ENCODE measurements around the gene KIAA1549. TPM values are rescaled to one million over a fixed set of nuclear protein-coding genes. Genes with fewer than 3 reads are reported as not detected.

KIAA1549 gene
- polyA plus RNA-seq, 1 donor (not counting 4 experiments of a cell fraction or from before 2014, with no cell fraction given) = 1.1 TPM

GRCh38 chr7:138821912-138822311 lies 159.3 kb downstream of the KIAA1549 start:
- Histone ChIP-seq H4K20me1 (ENCODE audit: control insufficient read depth, extremely low read depth, insufficient read depth, low read length) (no peaks in the 10 kb centered on the region), H3K79me2 (ENCODE audit: control insufficient read depth, insufficient read depth, low read length) (no peaks in the 10 kb centered on the region), H3K36me3 (ENCODE audit: control insufficient read depth in 2 of 2, extremely low read depth in 1 of 2, insufficient read depth in 2 of 2, low read length in 2 of 2) (no peaks in the 10 kb centered on the region), H3K9ac (ENCODE audit: control insufficient read depth, extremely low read depth, insufficient read depth, low read length) (no peak overlapping the region), H3K27me3 (ENCODE audit: control insufficient read depth, extremely low read depth, insufficient read depth, low read length) (no peaks in the 10 kb centered on the region), H3K4me2 (ENCODE audit: control insufficient read depth, extremely low read depth, insufficient read depth, low read depth, low read length) (no peak overlapping the region), H3K9me3 (ENCODE audit: control insufficient read depth, low read depth, low read length) (no peaks in the 10 kb centered on the region), H3K4me3 (ENCODE audit: control insufficient read depth in 2 of 3, extremely low read depth in 1 of 3, insufficient read depth in 2 of 3, low read depth in 1 of 3, low read length in 3 of 3) (no peak overlapping the region), H2AFZ (ENCODE audit: control insufficient read depth, low read length) (no peak overlapping the region), H3K27ac (ENCODE audit: control insufficient read depth, insufficient read depth, low read length) (no peak overlapping the region), H3K9me1 (ENCODE audit: control insufficient read depth, extremely low read depth, insufficient read depth, low read length) (no peaks in the 10 kb centered on the region), H3K4me1 (ENCODE audit: control insufficient read depth, extremely low read depth, insufficient read depth, low read length) (no peaks in the 10 kb centered on the region)
- DNase-seq (ENCODE audit: low read depth, low spot score) (no peak), FAIRE-seq (no peak)
- TF ChIP-seq CTCF (optimal IDR thresholded peaks at IDR 0.05 in 1 of 3, IDR thresholded peaks at IDR 0.05 in 1 of 3, conservative IDR thresholded peaks at IDR 0.05 in 1 of 3; ENCODE audit: extremely low read depth in 1 of 3, insufficient read depth in 2 of 3, low read length in 3 of 3) (no peak), EZH2 (IDR thresholded peaks at IDR 0.05; ENCODE audit: low read length) (no peak)
- dilution Hi-C loops (cut with MboI; ENCODE audit: extremely low pct_ligation_motif_present, low sequenced_read_pairs) = no loop called here

- Histone ChIP-seq H3K36me3 (ENCODE audit: control insufficient read depth in 2 of 2, extremely low read depth in 1 of 2, insufficient read depth in 2 of 2, low read length in 2 of 2) (no peaks in the 10 kb centered on the region), H3K4me2 (ENCODE audit: control insufficient read depth, extremely low read depth, insufficient read depth, low read depth, low read length) (no peak overlapping the region), H4K20me1 (ENCODE audit: control insufficient read depth, extremely low read depth, insufficient read depth, low read length) (no peaks in the 10 kb centered on the region), H3K79me2 (ENCODE audit: control insufficient read depth, insufficient read depth, low read length) (no peaks in the 10 kb centered on the region), H3K9ac (ENCODE audit: control insufficient read depth, extremely low read depth, insufficient read depth, low read length) (no peak overlapping the region), H3K9me1 (ENCODE audit: control insufficient read depth, extremely low read depth, insufficient read depth, low read length) (no peaks in the 10 kb centered on the region), H3K27ac (ENCODE audit: control insufficient read depth, insufficient read depth, low read length) (no peak overlapping the region), H3K4me3 (ENCODE audit: control insufficient read depth in 2 of 3, extremely low read depth in 1 of 3, insufficient read depth in 2 of 3, low read depth in 1 of 3, low read length in 3 of 3) (no peak overlapping the region), H3K27me3 (ENCODE audit: control insufficient read depth, extremely low read depth, insufficient read depth, low read length) (no peaks in the 10 kb centered on the region), H3K9me3 (ENCODE audit: control insufficient read depth, low read depth, low read length) (no peaks in the 10 kb centered on the region), H3K4me1 (ENCODE audit: control insufficient read depth, extremely low read depth, insufficient read depth, low read length) (no peaks in the 10 kb centered on the region), H2AFZ (ENCODE audit: control insufficient read depth, low read length) (no peak overlapping the region)
- dilution Hi-C loops (cut with MboI; ENCODE audit: extremely low pct_ligation_motif_present, low sequenced_read_pairs) = no loop called here
- no peak for TF ChIP-seq CTCF (optimal IDR thresholded peaks at IDR 0.05 in 1 of 3, IDR thresholded peaks at IDR 0.05 in 1 of 3, conservative IDR thresholded peaks at IDR 0.05 in 1 of 3; ENCODE audit: extremely low read depth in 1 of 3, insufficient read depth in 2 of 3, low read length in 3 of 3)
- TF ChIP-seq EZH2 (IDR thresholded peaks at IDR 0.05; ENCODE audit: low read length) = no peak
- DNase-seq (ENCODE audit: low read depth, low spot score) = no peak
- no peak for FAIRE-seq
These were observed 161.6 kb downstream of the KIAA1549 start for GRCh38 chr7:138819625-138820024.

Measured in keratinocyte (primary cell).